GM12878 (cell line): ENCODE data around the gene SETD1A. TPM values are rescaled to one million over a fixed set of nuclear protein-coding genes. Genes with fewer than 3 reads are reported as not detected.
"Not testable (repeated sequence)": the region's sequence is repeated elsewhere in the genome, so short reads cannot be mapped to it uniquely, and the experiment has no call there.

ENCODE experiments used
- ATAC-seq: fragments of 200-7000 bp; cut with Tn5 transposase; 3 replicates; pipeline ENCODE4 v1.9.1; 2020; ENCODE audit warnings: mild to moderate bottlenecking, moderate library complexity
- BruUV-seq: library from RNA; stranded (reverse); fragments of 400-500 nt; replicated peaks from 2 replicates; lab custom pipeline; 2021; lab: Mats Ljungman, UMichigan
- CTCF ChIA-PET: fragments of 300-600 bp; sonication (Branson Sonifier 250); formaldehyde crosslinking; extraction: SDS; loops from one replicate; lab custom pipeline; 2021; ENCODE audit warnings: inconsistent platforms; lab: Yijun Ruan, JAX
- POLR2A ChIA-PET: fragments of 350-600 bp; formaldehyde crosslinking; extraction: SDS; loops from one replicate; lab custom pipeline; 2021; ENCODE audit warnings: inconsistent platforms; lab: Charles Lee
- RAD21 ChIA-PET: fragments of 300-600 bp; sonication (Branson Sonifier 250); formaldehyde crosslinking; loops from one replicate; lab custom pipeline; 2023; ENCODE audit warnings: antibody characterized with exemption; ENCODE audit not compliant: unreplicated experiment; lab: Charles Lee
- SMC1A ChIA-PET: fragments of 300-600 bp; sonication (Branson Sonifier 250); formaldehyde crosslinking; loops from one replicate; lab custom pipeline; 2023; ENCODE audit not compliant: unreplicated experiment, uncharacterized antibody; lab: Charles Lee
- DNase-seq: peaks from one replicate; pipeline ENCODE4 v3.0.0-alpha.2; 2011; ENCODE audit warnings: low read depth, low spot score
- FAIRE-seq: peaks from 3 replicates; lab custom pipeline; 2011; peaks lifted over from hg19 to GRCh38; lab: Jason Lieb, UNC
- H2AFZ ChIP-seq: 2 replicates; pipeline ENCODE4 v1.6.0; 2011; ENCODE audit warnings: low read depth, low read length, control low read depth; ENCODE audit not compliant: control insufficient read depth
- H3K27ac ChIP-seq: 2 replicates; pipeline ENCODE4 v1.5.1; 2011; ENCODE audit warnings: control low read depth; ENCODE audit not compliant: control insufficient read depth, insufficient read depth
- H3K27me3 ChIP-seq, 2 experiments: replicated peaks in 1 of 2; 2 replicates each; pipeline versions ENCODE4 v1.6.0 to v1.6.1; 2011; ENCODE audit warnings: low read length in 1 of 2; ENCODE audit not compliant: control insufficient read depth in 2 of 2, insufficient read depth in 2 of 2
- H3K36me3 ChIP-seq, 2 experiments: 2 replicates each; pipeline ENCODE4 v1.5.1; 2011; ENCODE audit warnings: low read length in 1 of 2; ENCODE audit not compliant: control insufficient read depth in 2 of 2, insufficient read depth in 2 of 2
- H3K4me1 ChIP-seq: 2 replicates; pipeline ENCODE4 v1.6.1; 2011; ENCODE audit warnings: mild to moderate bottlenecking, low read length, moderate library complexity, mixed read lengths; ENCODE audit not compliant: control insufficient read depth, insufficient read depth
- H3K4me2 ChIP-seq: 2 replicates; pipeline ENCODE4 v1.6.0; 2011; ENCODE audit warnings: control low read depth; ENCODE audit not compliant: control insufficient read depth, insufficient read depth
- H3K4me3 ChIP-seq: fragments of 200-600 bp; sonication (generic); 2 replicates; pipeline ENCODE4 v1.5.1; 2016
- H3K79me2 ChIP-seq: 2 replicates; pipeline ENCODE4 v1.6.0; 2011; ENCODE audit warnings: low read length; ENCODE audit not compliant: control insufficient read depth, insufficient read depth
- H3K9ac ChIP-seq: 2 replicates; pipeline ENCODE4 v1.8.0; 2011; ENCODE audit warnings: low read length, control low read depth, mixed read lengths; ENCODE audit not compliant: control insufficient read depth, insufficient read depth
- H3K9me3 ChIP-seq: replicated peaks from 3 replicates; pipeline ENCODE4 v1.5.1; 2011; ENCODE audit warnings: mild to moderate bottlenecking, low read length; ENCODE audit not compliant: control insufficient read depth, insufficient read depth
- H4K20me1 ChIP-seq: 2 replicates; pipeline ENCODE4 v1.6.0; 2011; ENCODE audit not compliant: control insufficient read depth, insufficient read depth
- CTCF ChIP-seq, 3 experiments: IDR thresholded peaks in 2 of 3; conservative IDR thresholded peaks in 1 of 3; 2 replicates each; pipeline ENCODE4 v1.5.1; 2011; ENCODE audit warnings: low read depth in 3 of 3, low read length in 3 of 3, mild to moderate bottlenecking in 3 of 3, control low read depth in 2 of 3, moderate library complexity in 2 of 3, inconsistent platforms in 1 of 3, mixed read lengths in 1 of 3; ENCODE audit not compliant: control insufficient read depth in 2 of 3, insufficient read depth in 1 of 3; ENCODE audit errors: extremely low read depth in 1 of 3
- NR2C2 ChIP-seq: IDR thresholded peaks from 2 replicates; pipeline ENCODE4 v1.6.1; 2011; ENCODE audit warnings: borderline replicate concordance, low read depth; ENCODE audit not compliant: control insufficient read depth, insufficient read length
- WGBS: methylation state at CpG from one replicate; pipeline ENCODE4 v1.1.6; 2016; ENCODE audit warnings: low lambda C conversion rate; ENCODE audit not compliant: insufficient replicate concordance, insufficient coverage; ENCODE audit errors: missing lambda C conversion rate; 5-methylcytosine and 5-hydroxymethylcytosine counted together
- in situ Hi-C: fragments of 300-500 bp; cut with MboI; formaldehyde crosslinking; loops from 9 replicates; pipeline ENCODE4 v1.14.3; 2018; ENCODE audit warnings: mixed read lengths
- intact Hi-C: fragments of 100-400 bp; cut with micrococcal nuclease; formaldehyde crosslinking; loops from one replicate; pipeline ENCODE4 v1.14.2; 2022; ENCODE audit not compliant: unreplicated experiment
- polyA plus RNA-seq, 11 experiments: library from polyadenylated mRNA; depleted of rRNA in 4 of 11; unstranded in 6 of 11; stranded (reverse) in 5 of 11; fragments of >200 nt; fragmentation: Nextera tagmentation in 4 of 11; fragmentation: Illumina TruSeq in 1 of 11; extraction: Ambion mirVana in 4 of 11; extraction: Trizol in 1 of 11; gene quantifications; 1 replicate in 1 of 11; 2 replicates in 10 of 11; pipeline versions ENCODE4 v1.2.1 to v1.2.3, GENCODE V29; 2011 to 2016; ENCODE audit warnings: inconsistent platforms in 2 of 11, missing spikeins in 2 of 11, low read depth in 1 of 11
- total RNA-seq, 4 experiments: library from RNA; depleted of rRNA in 3 of 4; stranded (reverse); fragments of >200 nt in 3 of 4; fragmentation: Illumina TruSeq in 1 of 4; extraction: Trizol in 1 of 4; gene quantifications; 2 replicates each; pipeline versions ENCODE4 v1.2.1 to v1.2.3, GENCODE V29; 2013 to 2021

Gene SETD1A
- total and polyA plus RNA-seq, 10 of the 15 experiments (the other 5 are each of a cell fraction or from before 2014, with no cell fraction given), result 0.02 to 25.9 (median 4.9) TPM

- H3K27me3 ChIP-seq, result peaks cover 3 to 10% of the 10 kb centered on the region in 2 experiments
- CTCF ChIA-PET, H3K4me2 ChIP-seq, H3K36me3 ChIP-seq, H3K27ac ChIP-seq, H3K79me2 ChIP-seq, SMC1A ChIA-PET, ATAC-seq, in situ Hi-C loops, H3K4me1 ChIP-seq, H3K9ac ChIP-seq, BruUV-seq, H4K20me1 ChIP-seq, H3K4me3 ChIP-seq, H3K9me3 ChIP-seq, H2AFZ ChIP-seq, POLR2A ChIA-PET, DNase-seq, FAIRE-seq, RAD21 ChIA-PET, intact Hi-C loops: not testable (repeated sequence)
These were observed 55.7 kb downstream of the SETD1A start for GRCh38 chr16:31013292-31013691.

DNA sequence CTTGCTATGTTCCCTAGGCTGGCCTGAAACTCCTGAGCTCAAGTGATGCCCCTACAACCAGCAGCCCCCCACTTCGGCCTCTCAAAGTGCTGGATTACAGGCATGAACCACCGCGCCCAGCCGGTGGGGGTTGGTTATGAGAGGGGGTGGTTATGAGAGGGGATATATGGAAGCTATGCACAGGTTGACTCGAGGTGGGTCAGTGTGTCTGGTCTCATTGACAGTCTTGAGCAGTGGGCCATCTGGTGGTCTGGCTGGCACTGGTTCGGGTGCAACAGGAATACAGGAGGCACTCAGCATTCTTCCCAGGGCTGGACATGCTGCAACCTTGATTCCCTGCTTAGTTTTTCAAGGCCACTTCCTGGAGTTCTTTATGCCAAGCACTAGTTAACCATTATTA lies 58.5 kb downstream of the SETD1A start:
- ChIA-PET SMC1A (interaction anchor here (1.0 to 1.1 kb wide), 3 partner anchors 12 to 52 kb away, joined by 3 read pairs; no protein-coding TSS in a partner anchor), CTCF (interaction anchor here (0.8 to 1.8 kb wide), 3 partner anchors 11 to 31 kb away, joined by 4 to 11 read pairs (median 6); partner anchors contain the start of gene HSD3B7)
- FAIRE-seq, result no peak
- H3K4me2 ChIP-seq, result no peak overlapping the region
- no peaks in the 10 kb centered on the region for H3K79me2 ChIP-seq
- intact Hi-C loops, result no loop called here
- in situ Hi-C loops, result no loop called here
- H3K9me3 ChIP-seq, result no peaks in the 10 kb centered on the region
- ATAC-seq, result peak; percentile 41; the same call in 2 of the 3 replicates
- H3K27me3 ChIP-seq, result peaks cover under 1 to 1% of the 10 kb centered on the region in 2 experiments; a peak in 3 of 4 replicates
- peak in 2 of 3 experiments; percentile 4 to 24; a peak in 3 of 6 replicates for TF ChIP-seq CTCF (IDR thresholded peaks at IDR 0.05 in 2 of 3, conservative IDR thresholded peaks at IDR 0.05 in 1 of 3; ENCODE audit: control insufficient read depth in 2 of 3, extremely low read depth in 1 of 3, insufficient read depth in 1 of 3, low read depth in 3 of 3, low read length in 3 of 3)
- no peak for TF ChIP-seq NR2C2
- TF ChIP-seq, all 136 proteins: peak for 1
- ChIA-PET RAD21 (no interaction called here), POLR2A (no interaction called here)
- Histone ChIP-seq H3K27ac (no peak overlapping the region), H3K4me3 (no peak overlapping the region), H3K36me3 (no peaks in the 10 kb centered on the region), H3K4me1 (no peaks in the 10 kb centered on the region), H2AFZ (no peak overlapping the region), H3K9ac (no peak overlapping the region), H4K20me1 (no peaks in the 10 kb centered on the region)
- DNase-seq, result no peak
- 55% methylated on average over 6 of the region's 6 CpGs for WGBS
- no TSS peak for BruUV-seq

GRCh38 chr16:31017756-31018155 lies 60.2 kb downstream of the SETD1A start:
- ChIA-PET POLR2A (interaction anchor here (0.5 kb wide), 1 partner anchor 77 kb away, joined by 3 read pairs; the partner anchor contains the start of gene VKORC1), CTCF (interaction anchor here (1.3 kb wide), 1 partner anchor 32 kb away, joined by 3 read pairs; no protein-coding TSS in a partner anchor)
- H3K36me3 ChIP-seq, H3K4me2 ChIP-seq, H3K9me3 ChIP-seq, H3K4me1 ChIP-seq, H3K27me3 ChIP-seq, H4K20me1 ChIP-seq, H3K79me2 ChIP-seq, in situ Hi-C loops, SMC1A ChIA-PET, DNase-seq, BruUV-seq, H2AFZ ChIP-seq, intact Hi-C loops, RAD21 ChIA-PET, FAIRE-seq, H3K4me3 ChIP-seq, ATAC-seq, H3K9ac ChIP-seq, H3K27ac ChIP-seq: not testable (repeated sequence)
- 68% methylated on average over 10 of the region's 10 CpGs for WGBS
